ENCODE measurements around the gene CHRNE. TPM values are rescaled to one million over a fixed set of nuclear protein-coding genes. Genes with fewer than 3 reads are reported as not detected.

Gene CHRNE
- total RNA-seq = under 1 TPM; 0.42 to 0.47 TPM

GRCh38 chr17:4903051-4903818, at the start of gene CHRNE:
Gene CHRNE (minus strand): TSS chr17:4903098. CDS start chr17:4903063, 35 bp downstream.
- H3K4me3 Mint-ChIP-seq = peak within 1 kb of the TSS; percentile 16
- DNase-seq = peak; percentile 71
- H3K9me3 Mint-ChIP-seq = no peaks in the 10 kb centered on the region
- peaks cover 10% of the 10 kb centered on the region for H3K36me3 Mint-ChIP-seq
- peak within 1 kb of the TSS; percentile 52 for H3K27ac Mint-ChIP-seq
- H3K4me1 Mint-ChIP-seq = peaks cover 35% of the 10 kb centered on the region
- no peaks in the 10 kb centered on the region for H3K27me3 Mint-ChIP-seq

- Mint-ChIP-seq H3K36me3 (peaks cover 19% of the 10 kb centered on the region), H3K4me1 (peaks cover 19% of the 10 kb centered on the region), H3K27me3 (peaks cover 3% of the 10 kb centered on the region), H3K9me3 (no peaks in the 10 kb centered on the region), H3K4me3 (peak overlapping the region; percentile 87), H3K27ac (peak overlapping the region; percentile 16)
- no peak for DNase-seq
Measured at GRCh38 chr17:4951486-4951885, 48.6 kb upstream of the CHRNE start.

GRCh38 chr17:4950746-4951204, 47.9 kb upstream of the CHRNE start, which contains the start of gene ENO3:
Gene ENO3 (plus strand): TSS chr17:4951119. CDS start chr17:4951830, 711 bp downstream.
- peaks cover 26% of the 10 kb centered on the region for H3K36me3 Mint-ChIP-seq
- H3K27me3 Mint-ChIP-seq = peaks cover 3% of the 10 kb centered on the region
- peak within 1 kb of the TSS; percentile 93 for H3K27ac Mint-ChIP-seq
- H3K9me3 Mint-ChIP-seq = no peaks in the 10 kb centered on the region
- no peak for DNase-seq
- peak within 1 kb of the TSS; percentile 87 for H3K4me3 Mint-ChIP-seq
- H3K4me1 Mint-ChIP-seq = peaks cover 21% of the 10 kb centered on the region

GRCh38 chr17:4950075-4950745, 47.3 kb upstream of the CHRNE start:
- Mint-ChIP-seq H3K27me3 (peaks cover 9% of the 10 kb centered on the region), H3K4me3 (peak overlapping the region; percentile 87), H3K27ac (peak overlapping the region; percentile 93), H3K36me3 (peaks cover 32% of the 10 kb centered on the region), H3K9me3 (no peaks in the 10 kb centered on the region), H3K4me1 (peaks cover 27% of the 10 kb centered on the region)
- peak; percentile 48 for DNase-seq

GRCh38 chr17:4949321-4950074, 46.6 kb upstream of the CHRNE start:
- peak; percentile 80 for DNase-seq
- peaks cover 16% of the 10 kb centered on the region for H3K27me3 Mint-ChIP-seq

GRCh38 chr17:4948931-4949320, 46.0 kb upstream of the CHRNE start:
- peaks cover 43% of the 10 kb centered on the region for H3K36me3 Mint-ChIP-seq
- peaks cover 20% of the 10 kb centered on the region for H3K27me3 Mint-ChIP-seq
- no peaks in the 10 kb centered on the region for H3K9me3 Mint-ChIP-seq
- peak overlapping the region; percentile 99 for H3K27ac Mint-ChIP-seq
- peaks cover 38% of the 10 kb centered on the region for H3K4me1 Mint-ChIP-seq
- peak overlapping the region; percentile 94 for H3K4me3 Mint-ChIP-seq
- peak; percentile 87 for DNase-seq

More at GRCh38 chr17:4949321-4950074, 46.6 kb upstream of the CHRNE start:
- peak overlapping the region; percentile 91 for H3K27ac Mint-ChIP-seq
- H3K4me3 Mint-ChIP-seq = peak overlapping the region; percentile 94
- H3K4me1 Mint-ChIP-seq = peaks cover 34% of the 10 kb centered on the region
- H3K36me3 Mint-ChIP-seq = peaks cover 39% of the 10 kb centered on the region
- no peaks in the 10 kb centered on the region for H3K9me3 Mint-ChIP-seq

GRCh38 chr17:4948166-4948930, 45.5 kb upstream of the CHRNE start, which contains the start of gene PFN1:
Gene PFN1 (minus strand): TSS chr17:4948530. CDS start chr17:4948394, 136 bp downstream.
- H3K27ac Mint-ChIP-seq = peak within 1 kb of the TSS; percentile 99
- peaks cover 20% of the 10 kb centered on the region for H3K27me3 Mint-ChIP-seq
- H3K9me3 Mint-ChIP-seq = no peaks in the 10 kb centered on the region
- H3K4me3 Mint-ChIP-seq = peak within 1 kb of the TSS; percentile 94
- DNase-seq = peak; percentile 88
- H3K36me3 Mint-ChIP-seq = peaks cover 43% of the 10 kb centered on the region
- H3K4me1 Mint-ChIP-seq = peaks cover 42% of the 10 kb centered on the region

GRCh38 chr17:4947411-4948165, 44.7 kb upstream of the CHRNE start:
- peaks cover 49% of the 10 kb centered on the region for H3K36me3 Mint-ChIP-seq
- H3K4me3 Mint-ChIP-seq = peak overlapping the region; percentile 94
- DNase-seq = peak; percentile 77
- H3K27me3 Mint-ChIP-seq = peaks cover 20% of the 10 kb centered on the region
- no peaks in the 10 kb centered on the region for H3K9me3 Mint-ChIP-seq
- peak overlapping the region; percentile 99 for H3K27ac Mint-ChIP-seq
- peaks cover 50% of the 10 kb centered on the region for H3K4me1 Mint-ChIP-seq

- peaks cover 55% of the 10 kb centered on the region for H3K36me3 Mint-ChIP-seq
- no peaks in the 10 kb centered on the region for H3K9me3 Mint-ChIP-seq
- H3K4me3 Mint-ChIP-seq = peak overlapping the region; percentile 94
- H3K27me3 Mint-ChIP-seq = peaks cover 20% of the 10 kb centered on the region
- DNase-seq = no peak
- H3K27ac Mint-ChIP-seq = peak overlapping the region; percentile 99
- peaks cover 56% of the 10 kb centered on the region for H3K4me1 Mint-ChIP-seq
Measured at GRCh38 chr17:4947010-4947410, 44.1 kb upstream of the CHRNE start.

GRCh38 chr17:4946312-4946976, 43.5 kb upstream of the CHRNE start:
- peak overlapping the region; percentile 94 for H3K4me3 Mint-ChIP-seq
- peaks cover 61% of the 10 kb centered on the region for H3K36me3 Mint-ChIP-seq
- peaks cover 57% of the 10 kb centered on the region for H3K4me1 Mint-ChIP-seq
- peaks cover 20% of the 10 kb centered on the region for H3K27me3 Mint-ChIP-seq
- no peaks in the 10 kb centered on the region for H3K9me3 Mint-ChIP-seq
- H3K27ac Mint-ChIP-seq = peak overlapping the region; percentile 99
- DNase-seq = no peak

GRCh38 chr17:4945944-4946280, 43.0 kb upstream of the CHRNE start:
- Mint-ChIP-seq H3K4me1 (peaks cover 52% of the 10 kb centered on the region), H3K27ac (peak overlapping the region; percentile 99)

GRCh38 chr17:4945176-4945943, 42.5 kb upstream of the CHRNE start:
- Mint-ChIP-seq H3K27ac (peak overlapping the region; percentile 99), H3K27me3 (peaks cover 20% of the 10 kb centered on the region), H3K4me1 (peaks cover 47% of the 10 kb centered on the region), H3K9me3 (no peaks in the 10 kb centered on the region), H3K4me3 (peak overlapping the region; percentile 94), H3K36me3 (peaks cover 72% of the 10 kb centered on the region)
- peak; percentile 87 for DNase-seq

More at GRCh38 chr17:4945944-4946280, 43.0 kb upstream of the CHRNE start:
- peaks cover 20% of the 10 kb centered on the region for H3K27me3 Mint-ChIP-seq
- H3K4me3 Mint-ChIP-seq = peak overlapping the region; percentile 94
- H3K36me3 Mint-ChIP-seq = peaks cover 66% of the 10 kb centered on the region
- no peaks in the 10 kb centered on the region for H3K9me3 Mint-ChIP-seq
- DNase-seq = no peak

Measured in activated naive CD8-positive, alpha-beta T cell treated with anti-CD3 and anti-CD28 coated beads for 36 hours (primary cell).